HG03457 (cell line): ENCODE results near the gene UCHL5.
"Not testable (repeated sequence)": the region's sequence is repeated elsewhere in the genome, so short reads cannot be mapped to it uniquely, and the experiment has no call there.

Experiments used
- ATAC-seq: cut with Tn5 transposase; IDR thresholded peaks from one replicate; pipeline ENCODE4 v1.9.1; 2021; ENCODE audit warnings: moderate number of reproducible peaks; ENCODE audit not compliant: unreplicated experiment

UCHL5 gene

DNA sequence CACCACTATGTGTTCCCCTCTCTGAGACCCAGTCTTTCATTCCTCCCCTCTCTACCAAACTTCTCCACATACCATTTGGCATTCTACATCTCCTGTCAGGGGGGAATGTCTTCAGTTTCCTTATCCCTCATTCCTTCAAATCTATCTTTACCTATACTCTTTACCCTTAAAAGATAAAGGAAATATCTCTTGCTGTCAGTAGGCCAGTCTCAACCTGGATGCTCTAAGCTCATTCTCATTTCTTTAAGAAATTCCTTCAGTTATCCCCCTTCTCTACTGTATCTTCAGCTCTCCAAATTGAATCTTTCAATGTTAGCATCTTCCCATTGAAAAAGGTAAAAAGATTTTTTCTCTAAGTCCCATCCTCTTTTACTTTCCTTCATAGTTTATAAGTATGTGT, 6.8 kb upstream of the UCHL5 start:
- ATAC-seq = no peak

DNA sequence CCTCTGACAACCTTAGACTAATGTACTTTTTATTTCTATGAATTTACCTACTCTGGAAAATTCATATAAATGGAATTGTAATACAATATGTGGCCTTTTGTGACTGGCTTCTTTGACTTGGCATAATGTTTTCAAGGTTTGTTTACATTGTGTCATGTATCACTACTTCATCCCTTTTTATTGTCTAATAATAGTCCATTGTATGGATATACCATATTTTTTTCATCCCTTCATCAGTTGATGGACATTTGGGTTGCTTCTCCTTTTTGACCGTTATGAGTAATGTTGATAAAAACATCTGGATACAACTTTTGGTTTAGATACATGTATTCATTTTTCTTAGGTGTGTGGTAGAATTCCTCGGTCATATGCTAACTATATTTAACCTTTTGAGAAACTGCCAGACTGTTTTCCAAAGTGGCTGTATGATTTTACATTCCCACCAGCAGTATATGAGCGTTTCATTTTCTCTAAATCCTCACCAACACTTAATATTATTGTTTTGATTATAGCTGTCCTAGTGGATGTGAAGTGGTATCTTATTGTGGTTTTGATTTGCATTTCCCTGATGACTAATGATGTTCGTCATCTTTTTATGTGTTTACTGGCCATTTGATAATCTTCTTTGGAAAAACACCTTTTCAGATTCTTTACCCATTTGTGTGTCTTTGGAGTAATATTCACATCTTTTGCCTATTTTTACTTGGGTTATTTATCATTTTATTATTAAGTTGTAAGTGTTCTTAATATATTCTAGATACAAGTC, 3.7 kb upstream of the UCHL5 start:
- ATAC-seq = no peak

DNA sequence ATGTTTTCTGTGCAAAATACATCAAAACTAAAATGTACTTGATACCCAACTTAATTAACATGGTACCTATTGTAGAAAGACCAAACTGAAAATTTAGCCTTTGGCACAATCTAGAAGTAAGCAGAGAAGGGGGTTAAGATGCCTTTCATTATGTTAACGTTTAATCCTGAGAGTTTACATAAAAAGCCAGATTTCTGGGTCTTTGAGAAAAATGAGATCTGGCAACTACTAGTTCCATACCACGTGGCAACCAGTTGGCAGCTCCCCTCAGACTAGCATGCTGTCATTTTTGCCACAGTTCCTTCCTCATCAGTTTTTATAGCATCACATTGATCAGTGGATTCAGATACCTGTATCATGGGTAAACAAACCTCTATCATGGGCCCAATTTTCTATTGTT, 1.8 kb upstream of the UCHL5 start:
- no peak for ATAC-seq

DNA sequence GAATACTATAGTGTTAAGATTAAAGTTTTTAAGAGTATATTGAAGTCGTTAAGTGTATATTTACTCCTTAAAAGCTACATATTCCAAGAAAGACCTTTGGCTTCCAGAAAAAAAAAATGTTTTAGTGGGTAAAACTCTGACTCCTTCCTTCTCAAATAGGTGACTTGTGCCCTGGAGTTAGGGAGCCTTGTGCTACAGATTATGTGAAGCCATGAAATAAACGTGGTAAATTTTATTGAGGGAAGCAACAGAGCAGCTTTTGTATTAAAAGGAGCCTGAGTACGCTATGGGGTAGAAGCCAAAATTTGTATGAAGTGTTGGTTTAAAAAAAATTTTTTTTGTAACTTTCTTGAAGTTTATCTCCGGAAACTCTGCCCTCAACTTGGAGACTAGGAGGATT, 1.2 kb upstream of the UCHL5 start:
- no peak for ATAC-seq

DNA sequence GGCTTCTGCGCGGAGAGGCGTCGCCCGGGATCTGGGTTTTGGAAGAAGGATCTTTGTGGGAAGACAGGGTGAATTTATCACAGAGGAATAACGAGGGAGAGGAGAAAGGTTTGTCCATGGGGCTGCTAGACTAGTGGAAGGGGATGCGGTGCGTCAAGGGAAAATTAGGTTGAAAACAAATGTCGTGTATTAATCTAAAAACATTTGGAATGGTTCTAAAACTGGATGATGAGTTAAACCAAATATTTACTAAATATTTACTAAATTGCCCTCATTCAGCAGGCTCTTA, 899 bp upstream of the UCHL5 start:
- ATAC-seq = no peak

DNA sequence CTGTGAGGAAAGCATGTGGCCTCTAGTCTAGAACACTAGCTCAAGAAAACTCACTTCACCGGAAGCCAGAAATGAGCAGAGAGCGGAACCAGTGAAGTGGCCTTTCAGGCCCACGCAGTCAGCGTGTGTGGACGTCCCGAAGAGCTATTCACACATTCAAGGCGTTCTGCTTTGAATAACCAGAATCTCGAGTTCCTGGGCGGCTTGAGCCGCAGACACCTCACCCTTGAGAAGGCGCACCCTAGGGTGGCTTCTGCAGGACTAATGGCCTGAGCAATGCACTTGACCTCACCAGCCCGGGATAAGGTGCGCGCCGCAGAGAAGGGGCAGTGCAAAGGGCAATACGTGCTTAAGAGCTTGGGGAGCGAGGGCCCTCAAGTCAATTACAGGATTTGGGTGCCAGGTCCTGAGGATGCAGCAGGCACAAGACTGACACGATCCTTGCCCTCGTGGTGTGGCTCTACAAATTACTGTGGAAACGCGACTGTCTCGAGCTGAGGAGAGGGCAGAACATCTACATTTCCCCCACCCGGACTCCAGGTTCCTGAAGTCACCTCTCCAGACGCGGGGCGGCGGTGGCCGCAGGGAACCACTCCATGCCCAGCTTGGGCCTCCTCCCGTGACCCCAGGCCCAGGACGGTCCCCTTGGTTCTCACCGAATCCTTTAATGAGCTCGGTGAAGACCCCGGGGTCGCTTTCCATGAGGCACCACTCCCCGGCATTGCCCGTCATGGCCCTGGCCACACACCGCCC, 455 bp downstream of the UCHL5 start:
- ATAC-seq = peak; percentile 42

DNA sequence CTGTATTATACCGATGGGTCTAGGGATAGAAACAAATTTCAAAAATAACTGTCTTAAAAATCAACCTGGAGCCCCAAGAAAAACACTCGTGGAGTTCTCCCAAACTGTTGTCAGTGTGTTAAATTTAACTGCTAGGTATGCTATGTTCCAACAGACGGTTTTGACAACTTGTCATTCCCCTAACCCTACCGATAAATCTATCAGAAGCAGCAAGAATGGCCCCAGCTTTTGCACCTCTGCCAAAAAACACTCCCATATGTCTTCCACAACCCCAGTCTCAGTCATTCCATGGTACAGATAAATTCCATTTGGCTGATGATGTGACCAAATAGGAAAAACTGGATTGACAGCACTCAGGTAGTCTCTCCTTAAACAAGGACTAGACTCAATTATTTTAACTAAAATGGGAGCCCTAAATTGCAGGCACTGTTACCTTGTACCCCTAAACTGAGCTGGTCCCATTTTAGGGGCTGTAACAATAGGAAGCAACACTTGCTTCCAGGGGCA, 4.9 kb downstream of the UCHL5 start:
- ATAC-seq = no peak

DNA sequence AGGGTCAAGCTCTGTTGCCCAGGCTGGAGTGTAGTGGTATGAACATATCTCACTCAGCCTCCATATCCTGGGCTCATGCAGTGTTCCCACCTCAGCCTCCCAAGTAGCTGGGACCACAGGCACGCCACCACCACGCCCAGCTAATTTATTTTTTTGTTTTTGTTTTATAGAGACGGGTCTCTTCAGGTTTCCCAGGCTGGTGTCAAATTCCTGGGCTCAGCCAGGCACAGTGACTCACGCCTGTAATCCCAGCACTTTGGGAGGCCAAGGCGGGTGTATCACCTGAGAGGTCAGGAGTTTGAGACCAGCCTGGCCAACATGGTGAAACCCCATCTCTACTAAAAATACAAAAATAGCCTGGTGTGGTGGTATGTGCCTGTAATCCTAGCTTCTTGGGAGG, 10.2 kb downstream of the UCHL5 start:
- not testable (repeated sequence) for ATAC-seq

DNA sequence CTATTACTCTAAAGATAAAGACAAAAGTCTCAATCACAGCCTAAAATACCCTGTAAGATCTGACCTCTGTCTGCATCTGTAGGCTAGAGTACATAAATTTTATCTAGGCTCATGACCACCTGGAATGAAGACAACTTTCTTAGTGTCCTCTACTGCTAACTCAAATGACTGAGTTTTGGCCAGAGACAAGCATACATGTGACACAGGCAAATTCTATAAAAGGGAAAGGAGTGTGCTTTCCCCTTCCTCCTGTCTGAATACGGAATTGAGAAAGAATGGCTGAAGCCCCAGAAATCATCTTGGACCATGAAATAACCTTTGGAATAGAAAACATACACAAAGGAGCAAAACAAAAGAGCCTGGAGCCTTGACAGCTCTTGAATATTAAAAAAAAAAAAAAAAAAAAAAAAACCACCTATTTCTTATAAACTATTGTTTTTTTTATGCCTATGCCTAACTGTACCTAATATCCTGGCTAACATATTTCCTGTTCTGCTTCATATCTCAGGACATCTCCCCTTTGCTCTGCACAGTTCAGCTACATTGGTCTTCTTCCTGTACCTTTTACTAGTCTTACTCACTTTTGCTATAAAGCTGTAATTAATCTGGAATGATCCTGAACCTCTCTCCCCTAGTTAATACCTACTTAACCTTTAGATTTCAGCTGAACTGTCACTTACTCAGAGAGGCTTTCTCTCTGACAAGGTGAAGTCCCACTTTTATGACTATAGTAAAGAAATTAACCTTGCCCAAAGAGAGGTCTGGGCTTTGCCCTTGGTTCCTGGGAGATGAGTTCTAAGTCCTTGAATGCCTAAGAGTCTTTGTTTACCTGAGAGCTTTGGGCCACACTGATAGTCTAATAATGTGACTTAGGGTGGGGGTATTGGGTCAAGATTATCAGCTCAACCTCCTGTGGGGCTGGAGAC, 16.1 kb downstream of the UCHL5 start:
- no peak for ATAC-seq

DNA sequence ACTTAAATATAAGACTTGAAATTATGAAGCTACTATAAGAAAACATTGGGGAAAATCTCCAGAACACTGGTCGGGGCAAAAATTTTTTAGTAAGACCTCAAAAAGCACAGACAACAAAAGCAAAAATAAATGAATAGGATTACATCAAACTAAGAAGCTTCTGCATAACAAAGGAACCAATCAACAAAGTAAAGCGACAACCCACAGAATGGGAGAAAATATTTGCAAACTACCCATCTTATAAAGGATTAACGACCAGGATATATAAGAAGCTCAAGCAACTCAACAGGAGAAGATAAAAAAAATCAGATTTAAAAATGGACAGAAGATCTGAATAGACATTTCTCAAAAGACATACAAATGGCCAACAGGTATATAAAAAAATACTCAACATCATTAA, 19.1 kb downstream of the UCHL5 start:
- ATAC-seq = no peak

DNA sequence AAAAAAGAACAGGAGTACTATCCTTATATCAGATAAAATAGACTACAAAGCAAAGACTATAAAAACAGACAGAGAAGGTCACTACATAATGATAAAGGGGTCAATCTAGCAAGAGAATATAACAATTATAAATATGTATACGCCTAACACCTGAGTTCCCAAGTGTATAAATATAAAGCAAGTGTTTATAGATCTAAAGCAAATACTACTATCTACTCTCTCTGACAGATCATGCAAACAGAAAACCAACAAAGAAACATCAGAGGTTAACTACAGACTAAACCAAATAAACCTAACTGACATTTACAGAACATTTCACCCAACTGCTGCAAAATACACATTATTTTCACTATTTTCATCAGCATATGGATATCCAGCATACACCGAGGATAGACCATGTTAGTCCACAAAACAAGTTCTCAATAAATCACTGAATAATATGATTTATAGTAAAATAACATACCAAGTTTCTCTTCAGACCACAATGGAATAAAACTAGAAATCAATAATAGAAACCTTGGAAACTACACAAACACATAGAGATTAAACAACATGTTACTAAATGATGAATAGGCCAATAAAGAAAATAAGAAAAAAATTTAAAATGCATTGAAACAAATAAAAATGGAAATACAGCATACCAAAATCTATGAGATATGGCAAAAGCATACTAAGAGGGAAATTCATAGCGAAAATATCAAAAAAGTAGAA, 22.7 kb downstream of the UCHL5 start:
- ATAC-seq = no peak

DNA sequence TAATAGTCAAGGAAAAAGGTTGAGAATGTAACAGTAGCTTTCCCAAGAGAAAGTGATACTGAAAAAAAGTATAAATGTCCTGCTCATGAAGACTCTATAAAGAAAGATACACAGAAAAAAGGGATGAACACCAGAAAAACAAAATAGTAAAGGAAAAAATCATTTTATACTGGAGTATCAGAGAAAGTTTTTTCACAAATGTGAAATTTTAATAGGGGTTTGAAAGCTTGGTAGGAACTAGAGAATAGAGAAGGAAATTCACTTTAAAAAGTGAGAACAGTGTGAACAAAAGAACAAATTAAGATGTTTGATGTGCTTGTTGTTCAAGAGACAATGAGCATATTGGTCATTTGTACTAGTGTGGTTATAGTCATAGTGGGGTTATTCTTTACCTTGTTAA, 25.6 kb downstream of the UCHL5 start:
- no peak for ATAC-seq

DNA sequence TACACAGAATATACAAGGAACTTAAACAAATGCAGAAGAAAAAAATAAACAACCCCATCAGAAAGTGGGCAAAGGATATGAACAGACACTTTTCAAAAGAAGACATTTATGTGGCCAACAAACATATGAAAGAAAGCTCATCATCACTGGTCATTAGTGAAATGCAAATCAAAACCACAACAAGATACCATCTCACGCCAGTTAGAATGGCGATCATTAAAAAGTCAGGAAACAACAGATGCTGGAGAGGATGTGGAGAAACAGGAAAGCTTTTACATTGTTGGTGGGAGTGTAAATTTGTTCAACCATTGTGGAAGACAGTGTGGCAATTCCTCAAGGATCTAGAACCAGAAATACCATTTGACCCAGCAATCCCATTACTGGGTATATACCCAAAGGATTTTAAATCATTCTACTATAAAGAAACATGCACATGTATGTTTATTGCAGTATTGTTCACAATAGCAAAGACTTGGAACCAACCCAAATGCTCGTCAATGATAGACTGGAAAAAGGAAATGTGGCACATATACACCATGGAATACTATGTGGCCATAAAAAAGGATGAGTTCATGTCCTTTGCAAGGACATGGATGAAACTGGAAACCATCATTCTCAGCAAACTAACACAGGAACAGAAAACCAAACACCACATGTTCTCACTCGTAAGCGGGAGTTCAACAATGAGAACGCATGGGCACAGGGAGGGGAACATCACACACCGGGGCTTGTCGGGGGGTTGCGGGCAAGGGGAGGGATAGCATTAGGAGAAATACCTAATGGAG, 26.3 kb downstream of the UCHL5 start:
- not testable (repeated sequence) for ATAC-seq

DNA sequence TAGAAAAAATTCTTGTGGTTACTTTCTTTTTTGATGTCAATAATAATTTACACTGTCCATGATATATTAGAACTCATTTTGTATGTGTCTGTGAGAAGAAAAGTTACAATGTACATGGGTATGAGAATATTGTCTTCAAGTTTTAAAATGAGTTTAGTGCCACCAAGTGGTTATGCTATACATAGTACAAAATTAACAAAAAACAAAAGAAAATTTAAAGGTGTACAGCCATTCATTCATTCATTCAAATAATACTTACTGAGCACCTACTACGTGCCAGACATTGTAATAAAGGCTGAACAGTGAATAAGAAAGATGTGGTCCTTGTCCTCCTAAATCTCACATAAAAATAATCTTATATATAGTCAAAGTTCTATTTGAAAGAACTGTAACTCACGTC, 27.7 kb downstream of the UCHL5 start:
- ATAC-seq = no peak

DNA sequence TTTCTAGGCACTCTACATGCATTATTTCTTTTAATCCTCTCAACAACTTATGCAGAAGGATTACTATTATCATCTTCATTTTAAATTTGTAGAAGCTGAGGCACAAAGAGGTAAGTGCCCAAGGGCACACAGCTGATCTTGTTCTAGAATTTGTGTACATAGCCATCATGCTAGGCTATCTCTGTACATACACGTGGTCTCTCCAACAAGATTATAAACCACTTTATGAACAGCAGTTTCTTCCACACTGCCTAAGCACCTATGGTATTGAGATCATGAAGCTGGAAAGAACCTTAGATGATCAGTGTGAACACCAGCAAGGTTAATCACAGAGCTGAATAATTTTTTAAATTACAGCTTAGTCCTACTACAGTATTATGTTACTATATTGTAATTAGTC, 28.9 kb downstream of the UCHL5 start:
- no peak for ATAC-seq

DNA sequence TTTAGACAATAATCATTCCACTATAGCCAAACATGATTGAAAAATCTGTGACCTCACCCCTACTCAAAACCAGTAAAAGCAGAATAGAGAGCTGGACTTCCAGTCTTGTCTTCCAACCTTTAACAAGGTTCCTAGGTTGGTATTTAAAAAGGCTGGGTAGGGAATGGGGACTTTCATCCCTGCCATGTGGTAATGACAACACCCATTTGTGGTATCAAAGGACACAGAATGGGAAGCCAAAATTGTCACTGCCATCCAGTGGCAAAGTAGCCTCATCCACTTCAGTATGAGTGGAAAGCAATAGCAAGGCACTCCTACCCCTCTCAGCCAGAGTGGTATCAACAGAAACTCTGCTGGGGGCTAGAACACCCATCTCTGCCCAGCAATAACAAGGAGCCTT, 33.9 kb downstream of the UCHL5 start:
- no peak for ATAC-seq

DNA sequence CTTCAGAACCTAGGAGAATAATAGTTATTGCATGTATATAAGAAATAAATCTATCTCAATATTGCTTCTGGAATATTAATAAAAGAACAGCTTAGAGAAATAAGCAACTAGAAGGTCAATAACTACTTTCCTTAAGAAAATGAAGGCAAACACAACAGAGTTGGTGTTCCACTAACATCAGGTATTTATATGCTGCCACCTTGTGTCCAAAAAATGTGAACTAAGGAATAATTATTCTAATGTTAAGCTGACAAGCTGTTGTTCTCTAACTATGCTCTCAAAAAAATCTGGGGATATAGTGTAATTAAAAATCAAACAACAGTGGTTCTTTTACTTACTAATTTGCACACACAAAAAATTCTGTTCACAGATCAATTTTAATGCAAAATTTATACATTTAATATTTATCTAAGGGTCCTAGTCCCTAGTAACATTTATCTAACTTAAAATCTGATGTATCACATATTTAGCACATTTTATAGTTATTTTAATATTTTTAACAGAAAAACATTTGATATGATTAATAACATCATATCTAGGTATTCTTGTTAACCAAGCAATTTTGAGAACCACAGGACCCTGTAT, 39.6 kb downstream of the UCHL5 start:
- ATAC-seq = no peak

DNA sequence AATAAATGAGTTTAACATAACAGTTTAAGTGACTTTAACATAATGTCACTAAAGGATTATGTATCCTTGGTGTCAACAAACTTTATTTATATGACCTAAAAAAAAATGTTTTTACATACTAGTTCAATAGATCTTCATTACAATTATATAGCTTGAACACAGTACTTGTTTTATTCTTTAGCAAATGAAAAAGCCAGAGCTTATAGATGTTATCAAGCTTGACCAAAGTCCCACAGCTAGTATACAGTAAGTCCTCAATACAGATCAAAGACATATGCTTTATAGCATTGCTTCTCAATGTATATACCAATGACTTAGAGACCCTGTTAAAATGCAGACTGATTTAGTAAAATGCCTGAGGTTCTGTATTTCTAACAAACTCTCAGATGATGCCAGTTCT, 42.4 kb downstream of the UCHL5 start:
- ATAC-seq = no peak

DNA sequence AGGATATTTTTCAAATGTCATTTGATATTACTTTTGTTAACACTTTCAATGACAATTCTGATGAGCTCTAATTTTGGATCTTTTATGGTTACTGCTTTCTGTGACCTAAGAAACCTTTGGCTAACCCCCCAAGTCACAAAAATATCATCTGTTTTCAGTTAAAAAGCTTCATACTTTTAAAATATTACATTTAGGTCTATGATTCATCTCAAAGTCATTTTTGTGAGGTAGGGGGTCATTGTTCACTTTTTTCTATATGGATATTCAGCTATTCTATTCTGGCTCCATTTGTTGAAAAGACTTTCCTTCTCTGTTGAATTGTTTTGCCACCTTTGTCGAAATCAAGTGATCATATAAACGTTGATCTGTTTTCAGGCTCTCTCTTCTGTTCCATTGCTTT, 44.8 kb downstream of the UCHL5 start:
- no peak for ATAC-seq

DNA sequence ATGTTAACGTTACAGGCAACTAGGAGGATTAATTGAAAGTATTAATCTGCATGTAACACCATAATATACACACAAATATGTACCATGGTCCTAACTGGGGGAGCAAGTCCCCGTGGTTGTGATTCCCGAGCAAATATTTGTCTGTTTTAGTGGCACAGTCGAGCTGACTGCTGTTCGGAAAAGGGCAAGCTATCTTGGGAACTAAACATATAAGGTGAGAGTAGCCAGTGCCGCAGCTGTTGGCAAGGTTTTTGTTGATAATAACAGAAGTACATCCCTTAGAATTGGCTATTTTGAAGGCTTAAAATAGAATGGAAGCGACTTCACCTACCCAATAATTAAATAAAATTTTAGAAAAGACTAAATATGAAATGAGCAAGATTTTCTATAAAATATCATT, 45.5 kb downstream of the UCHL5 start:
- no peak for ATAC-seq
